SK-N-SH (cell line): Measurements from ENCODE around the gene ANKRD44. TPM values are rescaled to one million over a fixed set of nuclear protein-coding genes. Genes with fewer than 3 reads are reported as not detected.
A peak's percentile ranks its signal among the peaks of the same experiment; 100 is the strongest.

Source experiments
- CTCF ChIA-PET: fragments of 300-600, 350-600 bp; formaldehyde crosslinking; extraction: SDS; loops from one replicate; lab custom pipeline; 2021; lab: Yijun Ruan, JAX
- POLR2A ChIA-PET: fragments of 350-600 bp; sonication (Branson Sonifier 250); formaldehyde crosslinking; extraction: SDS; loops from one replicate; lab custom pipeline; 2020; ENCODE audit warnings: antibody characterized with exemption, inconsistent platforms; lab: Yijun Ruan, JAX
- DNase-seq: peaks from one replicate; pipeline ENCODE4 v3.0.0; 2012
- H2AFZ ChIP-seq: fragments of 200-600 bp; sonication (generic); 2 replicates; pipeline ENCODE4 v1.8.1; 2016; ENCODE audit warnings: antibody characterized with exemption, mild to moderate bottlenecking, low read depth
- H3F3A ChIP-seq: fragments of 200-600 bp; sonication (generic); replicated peaks from 2 replicates; pipeline ENCODE3; 2016; ENCODE audit warnings: antibody characterized with exemption, mild to moderate bottlenecking; ENCODE audit not compliant: insufficient read depth
- H3K27ac ChIP-seq, 2 experiments: fragments of 200-500 bp in 1 of 2; fragments of 200-600 bp in 1 of 2; sonication (Bioruptor generic) in 1 of 2; sonication (generic), shearing (Covaris generic) in 1 of 2; 2 replicates each; pipeline versions ENCODE4 v1.5.1 to v1.6.1; 2014 to 2016; ENCODE audit warnings: low read depth in 2 of 2, inconsistent platforms in 1 of 2, low read length in 1 of 2, mild to moderate bottlenecking in 1 of 2, mixed read lengths in 1 of 2
- H3K27me3 ChIP-seq: fragments of 200-600 bp; sonication (generic), shearing (Covaris generic); 2 replicates; pipeline ENCODE4 v1.6.1; 2016; ENCODE audit warnings: mixed run types; ENCODE audit not compliant: insufficient read depth
- H3K36me3 ChIP-seq, 2 experiments: fragments of 200-500 bp in 1 of 2; fragments of 200-600 bp in 1 of 2; sonication (Bioruptor generic) in 1 of 2; sonication (generic) in 1 of 2; replicated peaks in 1 of 2; 2 replicates each; pipeline versions ENCODE3 to v1.5.1; 2014 to 2016; ENCODE audit warnings: low read length in 1 of 2, mild to moderate bottlenecking in 1 of 2; ENCODE audit not compliant: insufficient read depth in 2 of 2, control insufficient read depth in 1 of 2
- H3K4me1 ChIP-seq, 2 experiments: fragments of 200-500 bp in 1 of 2; fragments of 200-600 bp in 1 of 2; sonication (Bioruptor generic) in 1 of 2; sonication (generic), shearing (Covaris generic) in 1 of 2; 2 replicates each; pipeline versions ENCODE4 v1.5.1 to v1.6.1; 2014 to 2016; ENCODE audit warnings: low read depth in 1 of 2, low read length in 1 of 2, mixed run types in 1 of 2; ENCODE audit not compliant: insufficient read depth in 2 of 2, control insufficient read depth in 1 of 2
- H3K4me2 ChIP-seq: fragments of 200-600 bp; sonication (generic), shearing (Covaris generic); 2 replicates; pipeline ENCODE4 v1.6.1; 2017; ENCODE audit warnings: mixed run types
- H3K4me3 ChIP-seq, 2 experiments: fragments of 200-500 bp in 1 of 2; fragments of 200-600 bp in 1 of 2; sonication (Bioruptor generic) in 1 of 2; sonication (generic), shearing (Covaris generic) in 1 of 2; 2 replicates each; pipeline versions ENCODE4 v1.5.1 to v1.8.1; 2014 to 2016; ENCODE audit warnings: low read depth in 2 of 2, inconsistent platforms in 1 of 2, low read length in 1 of 2, mild to moderate bottlenecking in 1 of 2, mixed read lengths in 1 of 2, moderate library complexity in 1 of 2
- H3K79me2 ChIP-seq: fragments of 200-600 bp; sonication (generic); 2 replicates; pipeline ENCODE4 v1.8.1; 2017; ENCODE audit warnings: mild to moderate bottlenecking; ENCODE audit not compliant: insufficient read depth
- H3K9ac ChIP-seq: fragments of 200-600 bp; sonication (generic); 2 replicates; pipeline ENCODE4 v1.6.1; 2017; ENCODE audit warnings: mixed run types
- H3K9me2 ChIP-seq: fragments of 200-600 bp; sonication (generic); 2 replicates; pipeline ENCODE4 v1.6.1; 2017; ENCODE audit warnings: mixed run types
- H3K9me3 ChIP-seq: fragments of 200-600 bp; sonication (generic); 2 replicates; pipeline ENCODE4 v1.6.1; 2017; ENCODE audit warnings: mixed run types, mild to moderate bottlenecking, moderate library complexity
- H4K20me1 ChIP-seq: fragments of 200-600 bp; sonication (generic); 2 replicates; pipeline ENCODE4 v1.6.1; 2017; ENCODE audit warnings: mild to moderate bottlenecking, mixed run types; ENCODE audit not compliant: insufficient read depth
- CHD2 ChIP-seq: fragments of 150-350 bp; IDR thresholded peaks from 2 replicates; pipeline ENCODE4 v1.6.1; 2018; ENCODE audit warnings: low read length; ENCODE audit not compliant: partially characterized antibody
- EP300 ChIP-seq, 2 experiments: IDR thresholded peaks; 2 replicates each; pipeline versions ENCODE4 v1.4.0 to v1.6.1; 2012; ENCODE audit warnings: borderline replicate concordance in 1 of 2, low read depth in 1 of 2, low read length in 1 of 2
- EZH2phosphoT487 ChIP-seq: fragments of 200-600 bp; sonication (generic); IDR thresholded peaks from 2 replicates; pipeline ENCODE4 v1.6.1; 2017; ENCODE audit warnings: low read depth, mixed run types, mild to moderate bottlenecking, antibody characterized with exemption, moderate library complexity, borderline replicate concordance
- FOXM1 ChIP-seq: IDR thresholded peaks from 2 replicates; pipeline ENCODE4 v1.4.0; 2012; ENCODE audit warnings: low read depth, mild to moderate bottlenecking
- JUND ChIP-seq: IDR thresholded peaks from 2 replicates; pipeline ENCODE4 v1.4.0; 2012
- MEF2A ChIP-seq: IDR thresholded peaks from 2 replicates; pipeline ENCODE4 v1.4.0; 2012; ENCODE audit warnings: low read depth, borderline replicate concordance
- MXI1 ChIP-seq: IDR thresholded peaks from 2 replicates; pipeline ENCODE4 v1.6.1; 2012; ENCODE audit warnings: mild to moderate bottlenecking, low read depth, low read length, improper control_type of control experiment
- NRF1 ChIP-seq: IDR thresholded peaks from 2 replicates; pipeline ENCODE4 v1.6.1; 2012; ENCODE audit warnings: low read depth, mild to moderate bottlenecking, low read length
- RAD21 ChIP-seq: IDR thresholded peaks from 2 replicates; pipeline ENCODE4 v1.6.1; 2012; ENCODE audit warnings: mild to moderate bottlenecking, low read length
- RCOR1 ChIP-seq: fragments of 150-350 bp; IDR thresholded peaks from 2 replicates; pipeline ENCODE4 v1.6.1; 2017; ENCODE audit warnings: antibody characterized with exemption, low read length
- RFX5 ChIP-seq: IDR thresholded peaks from 2 replicates; pipeline ENCODE4 v1.6.1; 2012; ENCODE audit warnings: mild to moderate bottlenecking, improper control_type of control experiment, low read length
- RXRA ChIP-seq: IDR thresholded peaks from 2 replicates; pipeline ENCODE4 v1.4.0; 2012; ENCODE audit warnings: low read depth, mild to moderate bottlenecking, borderline replicate concordance
- SIN3A ChIP-seq: IDR thresholded peaks from 2 replicates; pipeline ENCODE4 v1.6.1; 2012; ENCODE audit warnings: low read depth, mild to moderate bottlenecking, low read length, moderate library complexity, borderline replicate concordance
- TAF1 ChIP-seq: IDR thresholded peaks from 2 replicates; pipeline ENCODE4 v1.6.1; 2012; ENCODE audit warnings: low read depth, mild to moderate bottlenecking, low read length, moderate library complexity, borderline replicate concordance
- TEAD4 ChIP-seq: IDR thresholded peaks from 2 replicates; pipeline ENCODE4 v1.4.0; 2012; ENCODE audit warnings: mild to moderate bottlenecking, borderline replicate concordance; ENCODE audit not compliant: insufficient read depth
- YY1 ChIP-seq: IDR thresholded peaks from 2 replicates; pipeline ENCODE4 v1.4.0; 2012; ENCODE audit warnings: low read depth, mild to moderate bottlenecking
- WGBS: methylation state at CpG from one replicate; pipeline ENCODE4 v1.1.6; 2017; ENCODE audit warnings: low lambda C conversion rate; 5-methylcytosine and 5-hydroxymethylcytosine counted together
- polyA plus RNA-seq, 3 experiments: library from polyadenylated mRNA; depleted of rRNA; stranded (reverse); fragments of >200 nt; gene quantifications; 2 replicates each; pipeline ENCODE4 v1.2.3, GENCODE V29; 2012
- TF ChIP-seq, protein P1 (sequence below): fragments of 150-350 bp; IDR thresholded peaks from 2 replicates; pipeline ENCODE4 v1.6.1; 2016; ENCODE audit warnings: mild to moderate bottlenecking, low read depth, low read length
- TF ChIP-seq, protein P2 (sequence below): IDR thresholded peaks from 2 replicates; pipeline ENCODE4 v1.6.1; 2012; ENCODE audit warnings: mild to moderate bottlenecking, low read depth, low read length, moderate library complexity

Gene ANKRD44
- polyA plus RNA-seq, 1 of the 3 experiments (the other 2 are of a cell fraction) = 12.5 TPM

DNA sequence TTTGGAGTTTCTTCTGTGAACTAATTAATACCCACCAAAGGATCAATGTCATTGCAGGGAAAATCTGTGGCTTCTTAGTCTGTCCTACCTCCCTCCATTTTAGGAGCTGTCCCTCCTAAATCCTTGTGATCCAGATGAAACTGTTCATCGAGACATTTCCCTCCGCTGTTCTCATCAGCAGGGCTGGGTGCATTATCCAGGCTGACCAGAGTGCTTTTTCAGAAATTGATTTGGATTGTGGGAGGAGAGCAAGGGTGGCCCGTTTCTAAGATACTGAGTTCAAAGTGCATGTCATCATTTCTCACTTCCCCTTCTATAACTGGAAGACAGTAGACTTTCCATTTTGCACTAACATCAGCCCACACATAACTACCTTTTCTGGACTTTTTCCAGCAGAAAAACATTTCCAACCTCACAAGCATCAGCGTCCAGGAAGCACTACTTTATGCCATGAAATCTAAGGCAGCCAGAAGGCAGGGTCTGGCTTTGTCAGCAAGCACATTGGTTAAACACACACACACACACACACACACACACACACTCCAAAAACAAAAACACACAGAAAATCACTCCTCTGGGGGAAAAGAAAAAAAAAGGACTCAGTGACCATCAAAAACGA lies 94.1 kb downstream of the ANKRD44 start:
- TF ChIP-seq FOXM1 = no peak
- TF ChIP-seq, protein P1, sequence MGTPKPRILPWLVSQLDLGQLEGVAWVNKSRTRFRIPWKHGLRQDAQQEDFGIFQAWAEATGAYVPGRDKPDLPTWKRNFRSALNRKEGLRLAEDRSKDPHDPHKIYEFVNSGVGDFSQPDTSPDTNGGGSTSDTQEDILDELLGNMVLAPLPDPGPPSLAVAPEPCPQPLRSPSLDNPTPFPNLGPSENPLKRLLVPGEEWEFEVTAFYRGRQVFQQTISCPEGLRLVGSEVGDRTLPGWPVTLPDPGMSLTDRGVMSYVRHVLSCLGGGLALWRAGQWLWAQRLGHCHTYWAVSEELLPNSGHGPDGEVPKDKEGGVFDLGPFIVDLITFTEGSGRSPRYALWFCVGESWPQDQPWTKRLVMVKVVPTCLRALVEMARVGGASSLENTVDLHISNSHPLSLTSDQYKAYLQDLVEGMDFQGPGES = no peak
- TF ChIP-seq RXRA = no peak
- TF ChIP-seq SIN3A = no peak
- no peak for TF ChIP-seq JUND
- TF ChIP-seq YY1 = no peak
- TF ChIP-seq, protein P2, sequence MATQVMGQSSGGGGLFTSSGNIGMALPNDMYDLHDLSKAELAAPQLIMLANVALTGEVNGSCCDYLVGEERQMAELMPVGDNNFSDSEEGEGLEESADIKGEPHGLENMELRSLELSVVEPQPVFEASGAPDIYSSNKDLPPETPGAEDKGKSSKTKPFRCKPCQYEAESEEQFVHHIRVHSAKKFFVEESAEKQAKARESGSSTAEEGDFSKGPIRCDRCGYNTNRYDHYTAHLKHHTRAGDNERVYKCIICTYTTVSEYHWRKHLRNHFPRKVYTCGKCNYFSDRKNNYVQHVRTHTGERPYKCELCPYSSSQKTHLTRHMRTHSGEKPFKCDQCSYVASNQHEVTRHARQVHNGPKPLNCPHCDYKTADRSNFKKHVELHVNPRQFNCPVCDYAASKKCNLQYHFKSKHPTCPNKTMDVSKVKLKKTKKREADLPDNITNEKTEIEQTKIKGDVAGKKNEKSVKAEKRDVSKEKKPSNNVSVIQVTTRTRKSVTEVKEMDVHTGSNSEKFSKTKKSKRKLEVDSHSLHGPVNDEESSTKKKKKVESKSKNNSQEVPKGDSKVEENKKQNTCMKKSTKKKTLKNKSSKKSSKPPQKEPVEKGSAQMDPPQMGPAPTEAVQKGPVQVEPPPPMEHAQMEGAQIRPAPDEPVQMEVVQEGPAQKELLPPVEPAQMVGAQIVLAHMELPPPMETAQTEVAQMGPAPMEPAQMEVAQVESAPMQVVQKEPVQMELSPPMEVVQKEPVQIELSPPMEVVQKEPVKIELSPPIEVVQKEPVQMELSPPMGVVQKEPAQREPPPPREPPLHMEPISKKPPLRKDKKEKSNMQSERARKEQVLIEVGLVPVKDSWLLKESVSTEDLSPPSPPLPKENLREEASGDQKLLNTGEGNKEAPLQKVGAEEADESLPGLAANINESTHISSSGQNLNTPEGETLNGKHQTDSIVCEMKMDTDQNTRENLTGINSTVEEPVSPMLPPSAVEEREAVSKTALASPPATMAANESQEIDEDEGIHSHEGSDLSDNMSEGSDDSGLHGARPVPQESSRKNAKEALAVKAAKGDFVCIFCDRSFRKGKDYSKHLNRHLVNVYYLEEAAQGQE = peak; percentile 36; the same call in 1 of the 2 replicates
- TF ChIP-seq CHD2 = no peak
- TF ChIP-seq RAD21 = no peak
- no peak for TF ChIP-seq MEF2A
- TF ChIP-seq EZH2phosphoT487 = no peak
- TF ChIP-seq RCOR1 = no peak
- TF ChIP-seq EP300 (IDR thresholded peaks at IDR 0.05; ENCODE audit: borderline replicate concordance in 1 of 2, low read depth in 1 of 2, low read length in 1 of 2) = no peak
- TF ChIP-seq TAF1 = no peak
- TF ChIP-seq NRF1 = no peak
- TF ChIP-seq MXI1 = peak; percentile 7; the same call in 1 of the 2 replicates
- no peak for TF ChIP-seq RFX5
- TF ChIP-seq TEAD4 = no peak
- Histone ChIP-seq H3K9me3 (no peaks in the 10 kb centered on the region), H4K20me1 (no peaks in the 10 kb centered on the region), H3K9me2 (no peaks in the 10 kb centered on the region), H2AFZ (peak overlapping the region; percentile 70), H3K27me3 (no peaks in the 10 kb centered on the region), H3F3A (peaks cover 9% of the 10 kb centered on the region), H3K79me2 (no peaks in the 10 kb centered on the region), H3K27ac (peak overlapping the region; percentile 34 to 96; a peak in 3 of 4 replicates), H3K4me3 (no peak overlapping the region), H3K9ac (no peak overlapping the region), H3K4me2 (peak overlapping the region; percentile 67; the same call in 1 of the 2 replicates), H3K36me3 (no peaks in the 10 kb centered on the region), H3K4me1 (peaks cover 16 to 31% of the 10 kb centered on the region in 2 experiments; a peak in 3 of 4 replicates)
- ChIA-PET POLR2A (interaction anchor here (0.6 to 1.2 kb wide), 2 partner anchors 31 to 388 kb away, joined by 3 to 6 read pairs; no protein-coding TSS in a partner anchor), CTCF (interaction anchor here (0.6 to 2.5 kb wide), 6 partner anchors 8 to 103 kb away, joined by 3 to 12 read pairs (median 4); no protein-coding TSS in a partner anchor)
- 36% methylated on average over 5 of the region's 5 CpGs for WGBS
- no peak for DNase-seq
